Measurements from ENCODE around the gene NDUFV1. TPM values are rescaled to one million over a fixed set of nuclear protein-coding genes. Genes with fewer than 3 reads are reported as not detected.
"Not testable (repeated sequence)": the region's sequence is repeated elsewhere in the genome, so short reads cannot be mapped to it uniquely, and the experiment has no call there.

Gene NDUFV1
- total RNA-seq, 2 experiments from 2014 or later = 223 to 224 TPM

- Mint-ChIP-seq H3K36me3 (ENCODE audit: low read depth) (no peaks in the 10 kb centered on the region), H3K4me3 (no peak overlapping the region), H3K4me1 (ENCODE audit: low read depth) (no peaks in the 10 kb centered on the region), H3K9me3 (no peaks in the 10 kb centered on the region), H3K27ac (no peak overlapping the region), H3K27me3 (no peaks in the 10 kb centered on the region)
- Histone ChIP-seq H3K27ac (ENCODE audit: low read depth in 1 of 2, low read length in 2 of 2) (no peak overlapping the region), H3K9me3 (ENCODE audit: control insufficient read depth in 1 of 2, insufficient read depth in 1 of 2, low read length in 2 of 2) (no peaks in the 10 kb centered on the region), H3K4me3 (ENCODE audit: low read length) (no peak overlapping the region), H3K36me3 (ENCODE audit: insufficient read depth, low read length) (no peaks in the 10 kb centered on the region), H3K4me1 (ENCODE audit: insufficient read depth, low read length) (no peaks in the 10 kb centered on the region), H3K27me3 (ENCODE audit: control insufficient read depth in 1 of 2, insufficient read depth in 2 of 2, low read length in 2 of 2) (peaks cover 0 to under 1% of the 10 kb centered on the region in 2 experiments)
- ATAC-seq (ENCODE audit: poor library complexity) (no peak), DNase-seq (no peak)
- ChIA-PET POLR2A (no interaction called here), CTCF (interaction anchor here (2.1 kb wide), 1 partner anchor 10 kb away, joined by 7 read pairs; the partner anchor contains the start of gene GSTP1)
- intact Hi-C loops (cut with DNase I, micrococcal nuclease) = no loop called here
- no peak for TF ChIP-seq CTCF (IDR thresholded peaks at IDR 0.05)
Observed at GRCh38 chr11:67593565-67593905, 13.2 kb upstream of the NDUFV1 start.

- no peaks in the 10 kb centered on the region for H3K9me3 ChIP-seq (ENCODE audit: control insufficient read depth in 1 of 2, insufficient read depth in 1 of 2, low read length in 2 of 2)
- no peak for ATAC-seq (ENCODE audit: poor library complexity)
- H3K36me3 ChIP-seq (ENCODE audit: insufficient read depth, low read length) = no peaks in the 10 kb centered on the region
- H3K27me3 ChIP-seq (ENCODE audit: control insufficient read depth in 1 of 2, insufficient read depth in 2 of 2, low read length in 2 of 2) = peaks cover 0 to 6% of the 10 kb centered on the region in 2 experiments
- H3K9me3 Mint-ChIP-seq = no peaks in the 10 kb centered on the region
- no peaks in the 10 kb centered on the region for H3K4me1 ChIP-seq (ENCODE audit: insufficient read depth, low read length)
- no peak overlapping the region for H3K4me3 Mint-ChIP-seq
- no peak overlapping the region for H3K4me3 ChIP-seq (ENCODE audit: low read length)
- no peak overlapping the region for H3K27ac Mint-ChIP-seq
- TF ChIP-seq CTCF (IDR thresholded peaks at IDR 0.05) = no peak
- H3K27ac ChIP-seq (ENCODE audit: low read depth in 1 of 2, low read length in 2 of 2) = no peak overlapping the region
- H3K4me1 Mint-ChIP-seq (ENCODE audit: low read depth) = no peaks in the 10 kb centered on the region
- DNase-seq = no peak
- peaks cover under 1% of the 10 kb centered on the region for H3K27me3 Mint-ChIP-seq
- ChIA-PET POLR2A (no interaction called here), CTCF (interaction anchor here (2.1 kb wide), 1 partner anchor 11 kb away, joined by 7 read pairs; the partner anchor contains the start of gene GSTP1)
- no peaks in the 10 kb centered on the region for H3K36me3 Mint-ChIP-seq (ENCODE audit: low read depth)
- intact Hi-C loops (cut with DNase I, micrococcal nuclease) = no loop called here
Observed at GRCh38 chr11:67594480-67594879, 12.3 kb upstream of the NDUFV1 start.

- Mint-ChIP-seq H3K4me3 (no peak overlapping the region), H3K27me3 (peaks cover 23% of the 10 kb centered on the region), H3K27ac (no peak overlapping the region), H3K4me1 (ENCODE audit: low read depth) (no peaks in the 10 kb centered on the region), H3K9me3 (no peaks in the 10 kb centered on the region), H3K36me3 (ENCODE audit: low read depth) (no peaks in the 10 kb centered on the region)
- H3K9me3 ChIP-seq (ENCODE audit: control insufficient read depth in 1 of 2, insufficient read depth in 1 of 2, low read length in 2 of 2) = no peaks in the 10 kb centered on the region
- ChIA-PET POLR2A (no interaction called here), CTCF (no interaction called here)
- TF ChIP-seq CTCF (IDR thresholded peaks at IDR 0.05) = no peak
- no peaks in the 10 kb centered on the region for H3K36me3 ChIP-seq (ENCODE audit: insufficient read depth, low read length)
- no peak overlapping the region for H3K4me3 ChIP-seq (ENCODE audit: low read length)
- DNase-seq (no peak), ATAC-seq (ENCODE audit: poor library complexity) (no peak)
- H3K27me3 ChIP-seq (ENCODE audit: control insufficient read depth in 1 of 2, insufficient read depth in 2 of 2, low read length in 2 of 2) = peaks cover 4 to 24% of the 10 kb centered on the region in 2 experiments
- no peaks in the 10 kb centered on the region for H3K4me1 ChIP-seq (ENCODE audit: insufficient read depth, low read length)
- H3K27ac ChIP-seq (ENCODE audit: low read depth in 1 of 2, low read length in 2 of 2) = no peak overlapping the region
- intact Hi-C loops (cut with DNase I, micrococcal nuclease) = no loop called here
Observed at GRCh38 chr11:67596753-67597300, 9.9 kb upstream of the NDUFV1 start.

- H3K4me3 Mint-ChIP-seq; H3K36me3 Mint-ChIP-seq (ENCODE audit: low read depth); H3K36me3 ChIP-seq (ENCODE audit: insufficient read depth, low read length); CTCF ChIA-PET; H3K9me3 Mint-ChIP-seq; POLR2A ChIA-PET; H3K9me3 ChIP-seq (ENCODE audit: control insufficient read depth in 1 of 2, insufficient read depth in 1 of 2, low read length in 2 of 2); H3K4me1 Mint-ChIP-seq (ENCODE audit: low read depth); H3K4me3 ChIP-seq (ENCODE audit: low read length); H3K4me1 ChIP-seq (ENCODE audit: insufficient read depth, low read length); H3K27ac Mint-ChIP-seq; DNase-seq; intact Hi-C loops (cut with DNase I, micrococcal nuclease); ATAC-seq (ENCODE audit: poor library complexity); H3K27ac ChIP-seq (ENCODE audit: low read depth in 1 of 2, low read length in 2 of 2): not testable (repeated sequence)
- peaks cover 4 to 26% of the 10 kb centered on the region in 2 experiments for H3K27me3 ChIP-seq (ENCODE audit: control insufficient read depth in 1 of 2, insufficient read depth in 2 of 2, low read length in 2 of 2)
- H3K27me3 Mint-ChIP-seq = peaks cover 24% of the 10 kb centered on the region
Observed at GRCh38 chr11:67597458-67597857, 9.3 kb upstream of the NDUFV1 start.

- peaks cover 29% of the 10 kb centered on the region for H3K27me3 Mint-ChIP-seq
- H3K4me1 Mint-ChIP-seq (ENCODE audit: low read depth); ATAC-seq (ENCODE audit: poor library complexity); H3K27ac Mint-ChIP-seq; H3K4me3 Mint-ChIP-seq; intact Hi-C loops (cut with DNase I, micrococcal nuclease); H3K4me3 ChIP-seq (ENCODE audit: low read length); CTCF ChIA-PET; H3K4me1 ChIP-seq (ENCODE audit: insufficient read depth, low read length); H3K9me3 ChIP-seq (ENCODE audit: control insufficient read depth in 1 of 2, insufficient read depth in 1 of 2, low read length in 2 of 2); H3K36me3 ChIP-seq (ENCODE audit: insufficient read depth, low read length); DNase-seq; H3K9me3 Mint-ChIP-seq; H3K36me3 Mint-ChIP-seq (ENCODE audit: low read depth); POLR2A ChIA-PET; H3K27ac ChIP-seq (ENCODE audit: low read depth in 1 of 2, low read length in 2 of 2): not testable (repeated sequence)
- peaks cover 4 to 26% of the 10 kb centered on the region in 2 experiments for H3K27me3 ChIP-seq (ENCODE audit: control insufficient read depth in 1 of 2, insufficient read depth in 2 of 2, low read length in 2 of 2)
Observed at GRCh38 chr11:67597963-67598362, 8.8 kb upstream of the NDUFV1 start.

Data from CD4-positive, alpha-beta T cell (primary cell).